Measurements from ENCODE around the gene AGTRAP. TPM values are rescaled to one million over a fixed set of nuclear protein-coding genes. Genes with fewer than 3 reads are reported as not detected.

AGTRAP gene
- total and polyA plus RNA-seq, 2 donors (not counting 3 experiments of a cell fraction or from before 2014, with no cell fraction given): 41.6 to 101 TPM

DNA sequence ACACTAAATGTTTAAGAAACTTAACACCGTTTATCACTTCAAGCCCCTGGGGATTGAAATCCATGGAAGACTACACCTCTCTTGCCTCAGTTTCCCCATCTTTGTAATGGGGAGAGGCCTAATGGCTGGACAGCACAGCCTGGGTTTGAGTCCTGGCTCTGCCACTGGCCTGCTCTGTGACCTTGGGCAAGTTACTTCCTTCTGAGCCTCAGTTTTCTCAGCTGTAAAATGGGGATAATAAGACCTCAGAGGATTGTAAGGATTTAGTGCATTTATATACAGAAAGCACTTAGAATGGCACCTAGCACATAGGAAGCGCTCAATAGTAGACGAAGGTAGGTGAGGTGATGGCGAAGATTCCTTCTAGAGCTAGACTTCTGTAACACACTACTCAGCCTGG, 5.5 kb downstream of the AGTRAP start:
- Histone ChIP-seq H3K27me3 (ENCODE audit: control insufficient read depth in 2 of 2, insufficient read depth in 2 of 2, low read length in 2 of 2) (no peaks in the 10 kb centered on the region), H3K9ac (replicated peaks; ENCODE audit: extremely low read depth, insufficient read depth, low read length) (no peak overlapping the region), H3K27ac (ENCODE audit: insufficient read depth, low read depth, low read length) (no peak overlapping the region), H3K4me1 (ENCODE audit: control insufficient read depth, extremely low read depth, insufficient read depth, low read length) (peaks cover 6% of the 10 kb centered on the region), H3K9me3 (replicated peaks; ENCODE audit: control insufficient read depth, insufficient read depth, low read length) (no peaks in the 10 kb centered on the region), H3K79me2 (ENCODE audit: control insufficient read depth, insufficient read depth, low read length) (no peaks in the 10 kb centered on the region), H3K36me3 (ENCODE audit: control insufficient read depth in 2 of 2, extremely low read depth in 1 of 2, insufficient read depth in 2 of 2, low read length in 2 of 2) (no peaks in the 10 kb centered on the region), H2AFZ (ENCODE audit: low read depth, low read length) (no peak overlapping the region), H4K20me1 (replicated peaks; ENCODE audit: control insufficient read depth, extremely low read depth, insufficient read depth, low read length) (no peaks in the 10 kb centered on the region), H3K4me3 (replicated peaks in 1 of 3; ENCODE audit: insufficient read depth in 1 of 3, low read depth in 1 of 3, low read length in 3 of 3) (no peak overlapping the region), H3K9me1 (replicated peaks; ENCODE audit: control insufficient read depth, extremely low read depth, insufficient read depth, low read length) (no peaks in the 10 kb centered on the region), H3K4me2 (ENCODE audit: insufficient read depth, low read length) (no peak overlapping the region)
- CTCF ChIA-PET: interaction anchor here (0.6 kb wide), 1 partner anchor 19 kb away, joined by 3 read pairs; no protein-coding TSS in a partner anchor
- dilution Hi-C loops (cut with MboI; ENCODE audit: extremely low pct_ligation_motif_present, low sequenced_read_pairs): no loop called here
- no TSS peak for BruUV-seq (replicated peaks)
- intact Hi-C loops (cut with micrococcal nuclease): no loop called here
- POLR2A ChIA-PET: interaction anchor here (0.6 kb wide), 1 partner anchor 76 kb away, joined by 3 read pairs; no protein-coding TSS in a partner anchor
- DNase-seq (ENCODE audit: low read depth, low spot score): no peak
- no peak for FAIRE-seq
- TF ChIP-seq JUN (IDR thresholded peaks at IDR 0.05; ENCODE audit: borderline replicate concordance, insufficient read depth, insufficient read length, low read depth): no peak
- TF ChIP-seq, protein P1, sequence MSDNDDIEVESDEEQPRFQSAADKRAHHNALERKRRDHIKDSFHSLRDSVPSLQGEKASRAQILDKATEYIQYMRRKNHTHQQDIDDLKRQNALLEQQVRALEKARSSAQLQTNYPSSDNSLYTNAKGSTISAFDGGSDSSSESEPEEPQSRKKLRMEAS (IDR thresholded peaks at IDR 0.05; ENCODE audit: insufficient read depth, insufficient read length): no peak
- TF ChIP-seq, protein P2, sequence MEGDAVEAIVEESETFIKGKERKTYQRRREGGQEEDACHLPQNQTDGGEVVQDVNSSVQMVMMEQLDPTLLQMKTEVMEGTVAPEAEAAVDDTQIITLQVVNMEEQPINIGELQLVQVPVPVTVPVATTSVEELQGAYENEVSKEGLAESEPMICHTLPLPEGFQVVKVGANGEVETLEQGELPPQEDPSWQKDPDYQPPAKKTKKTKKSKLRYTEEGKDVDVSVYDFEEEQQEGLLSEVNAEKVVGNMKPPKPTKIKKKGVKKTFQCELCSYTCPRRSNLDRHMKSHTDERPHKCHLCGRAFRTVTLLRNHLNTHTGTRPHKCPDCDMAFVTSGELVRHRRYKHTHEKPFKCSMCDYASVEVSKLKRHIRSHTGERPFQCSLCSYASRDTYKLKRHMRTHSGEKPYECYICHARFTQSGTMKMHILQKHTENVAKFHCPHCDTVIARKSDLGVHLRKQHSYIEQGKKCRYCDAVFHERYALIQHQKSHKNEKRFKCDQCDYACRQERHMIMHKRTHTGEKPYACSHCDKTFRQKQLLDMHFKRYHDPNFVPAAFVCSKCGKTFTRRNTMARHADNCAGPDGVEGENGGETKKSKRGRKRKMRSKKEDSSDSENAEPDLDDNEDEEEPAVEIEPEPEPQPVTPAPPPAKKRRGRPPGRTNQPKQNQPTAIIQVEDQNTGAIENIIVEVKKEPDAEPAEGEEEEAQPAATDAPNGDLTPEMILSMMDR (IDR thresholded peaks at IDR 0.05; ENCODE audit: extremely low read depth in 1 of 2, insufficient read depth in 1 of 2, low read depth in 1 of 2, low read length in 2 of 2): no peak
- TF ChIP-seq EZH2 (IDR thresholded peaks at IDR 0.05; ENCODE audit: borderline replicate concordance, low read depth, low read length, severe bottlenecking): no peak
- TF ChIP-seq POLR2AphosphoS5 (IDR thresholded peaks at IDR 0.05; ENCODE audit: insufficient read depth, low read depth, low read length): no peak
- no peak for TF ChIP-seq FOS (IDR thresholded peaks at IDR 0.05; ENCODE audit: borderline replicate concordance, insufficient read depth, low read length)
- TF ChIP-seq GATA2 (IDR thresholded peaks at IDR 0.05; ENCODE audit: insufficient read depth, insufficient read length, low read depth, low read length): no peak
- no peak for TF ChIP-seq MYC (IDR thresholded peaks at IDR 0.05; ENCODE audit: low read depth, low read length)
- TF ChIP-seq POLR2A (IDR thresholded peaks at IDR 0.05; ENCODE audit: low read depth, low read length): no peak
